OCI-M1 (cell line): ENCODE data around the gene LRR1.
"Not testable (repeated sequence)": the region's sequence is repeated elsewhere in the genome, so short reads cannot be mapped to it uniquely, and the experiment has no call there.

Experiments
- DNase-seq: peaks from one replicate; lab custom pipeline; 2025; lab: John Stamatoyannopoulos, UW

LRR1 gene

GRCh38 chr14:49633640-49634546 lies 35.2 kb downstream of the LRR1 start:
- peak; percentile 94 for DNase-seq

- DNase-seq = peak; percentile 70
Measured at GRCh38 chr14:49634547-49635334, 36.0 kb downstream of the LRR1 start, which contains the start of gene DNAAF2. Gene DNAAF2, minus strand, starts transcription at chr14:49635244. Its CDS starts 95 bp downstream, at chr14:49635149.

- no peak for DNase-seq
Measured at GRCh38 chr14:49636866-49637265, 38.1 kb downstream of the LRR1 start.

GRCh38 chr14:49637534-49638078 lies 38.9 kb downstream of the LRR1 start:
- no peak for DNase-seq

GRCh38 chr14:49640540-49641417 lies 42.0 kb downstream of the LRR1 start:
- peak; percentile 25 for DNase-seq

- peak; percentile 4 for DNase-seq
Measured at GRCh38 chr14:49641697-49642129, 43.0 kb downstream of the LRR1 start.

GRCh38 chr14:49642163-49642562 lies 43.4 kb downstream of the LRR1 start:
- no peak for DNase-seq

GRCh38 chr14:49653508-49653907 lies 54.8 kb downstream of the LRR1 start:
- no peak for DNase-seq

- DNase-seq = no peak
Measured at GRCh38 chr14:49654511-49654910, 55.8 kb downstream of the LRR1 start.

GRCh38 chr14:49657500-49657899 lies 58.8 kb downstream of the LRR1 start:
- DNase-seq = not testable (repeated sequence)

GRCh38 chr14:49659526-49660455 lies 61.1 kb downstream of the LRR1 start:
- no peak for DNase-seq
